Measurements from ENCODE around the gene APBA1. TPM values are rescaled to one million over a fixed set of nuclear protein-coding genes. Genes with fewer than 3 reads are reported as not detected.

The APBA1 gene
- polyA plus RNA-seq, 1 of the 3 experiments (the other 2 are of a cell fraction), result 3.1 TPM

DNA sequence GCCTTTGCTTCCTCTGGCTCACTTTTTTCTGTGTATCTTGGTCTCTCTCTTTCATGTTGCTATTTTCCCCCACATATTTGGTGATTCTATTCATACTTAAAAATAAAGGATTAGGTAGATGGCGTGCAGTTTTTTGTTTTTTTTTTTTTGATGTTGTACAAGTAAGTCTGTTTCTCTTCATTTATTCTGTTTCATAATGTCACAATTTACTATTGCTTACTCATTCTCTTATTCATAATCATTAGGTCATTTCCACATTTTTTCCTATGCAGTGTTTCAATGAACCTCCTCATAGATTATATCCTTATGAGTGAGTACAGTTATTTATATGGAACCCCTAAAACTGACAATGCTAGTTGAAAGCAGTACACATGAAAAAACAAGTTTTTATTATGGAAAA is 136.3 kb downstream of the APBA1 start:
- no peaks in the 10 kb centered on the region for H3K27me3 ChIP-seq (ENCODE audit: insufficient read depth)
- H3K9ac ChIP-seq, result peak overlapping the region; percentile 31; the same call in 1 of the 2 replicates
- H3K9me3 ChIP-seq, result no peaks in the 10 kb centered on the region
- ChIA-PET POLR2A (no interaction called here), CTCF (interaction anchor here (1.4 to 1.7 kb wide), 2 partner anchors 12 to 114 kb away, joined by 7 to 11 read pairs; no protein-coding TSS in a partner anchor)
- no peaks in the 10 kb centered on the region for H3K79me2 ChIP-seq (ENCODE audit: insufficient read depth)
- DNase-seq, result no peak
- peak overlapping the region; percentile 69 to 95 for H3K27ac ChIP-seq (ENCODE audit: low read depth in 2 of 2, low read length in 1 of 2)
- no peaks in the 10 kb centered on the region for H4K20me1 ChIP-seq (ENCODE audit: insufficient read depth)
- peak; percentile 57; the same call in 1 of the 2 replicates for TF ChIP-seq TCF12 (IDR thresholded peaks at IDR 0.05)
- TF ChIP-seq POLR2AphosphoS5 (IDR thresholded peaks at IDR 0.05; ENCODE audit: low read depth, low read length), result no peak
- peak; percentile 31; the same call in 1 of the 2 replicates for TF ChIP-seq FOSL2 (IDR thresholded peaks at IDR 0.05; ENCODE audit: borderline replicate concordance, low read depth)
- H3K9me2 ChIP-seq, result no peaks in the 10 kb centered on the region
- H3F3A ChIP-seq (replicated peaks; ENCODE audit: insufficient read depth), result peaks cover 7% of the 10 kb centered on the region
- H3K4me3 ChIP-seq (ENCODE audit: low read depth in 2 of 2, low read length in 1 of 2), result no peak overlapping the region
- 41% methylated on average over 1 of the region's 1 CpG for WGBS (ENCODE audit: low lambda C conversion rate)
- H2AFZ ChIP-seq (ENCODE audit: low read depth), result no peak overlapping the region
- peaks cover 0 to 27% of the 10 kb centered on the region in 2 experiments; a peak in 2 of 4 replicates for H3K4me1 ChIP-seq (ENCODE audit: control insufficient read depth in 1 of 2, insufficient read depth in 2 of 2, low read depth in 1 of 2, low read length in 1 of 2)
- no peaks in the 10 kb centered on the region for H3K36me3 ChIP-seq (replicated peaks in 1 of 2; ENCODE audit: control insufficient read depth in 1 of 2, insufficient read depth in 2 of 2, low read length in 1 of 2)
- peak overlapping the region; percentile 29 for H3K4me2 ChIP-seq

DNA sequence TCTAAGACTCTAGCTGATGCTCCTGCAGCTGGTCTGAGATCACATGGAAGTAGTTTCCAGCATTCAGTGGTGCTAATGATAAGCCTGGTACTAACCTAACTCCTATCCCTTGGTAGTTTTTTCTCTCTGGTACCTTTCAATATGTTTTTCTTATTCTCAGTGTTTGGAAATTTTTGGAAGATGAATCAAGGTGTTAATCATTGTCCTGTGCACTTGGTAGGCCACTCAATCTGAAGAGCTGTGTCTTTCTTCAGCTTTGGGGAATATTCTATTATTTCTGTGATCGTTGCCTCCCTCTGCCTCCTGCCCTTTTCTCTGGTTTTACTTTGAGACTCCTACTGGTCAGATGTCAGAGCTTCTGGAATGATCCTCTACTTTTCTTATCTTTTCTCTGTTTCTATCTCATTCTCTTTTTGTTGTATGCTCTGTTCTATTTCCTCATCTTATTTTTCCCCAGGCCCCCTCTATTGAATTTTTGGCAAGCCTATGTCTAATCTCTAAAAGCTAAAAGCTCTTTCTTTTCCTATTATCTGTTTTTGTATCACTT is 136.8 kb downstream of the APBA1 start:
- WGBS (ENCODE audit: low lambda C conversion rate), result 11% methylated on average over 1 of the region's 1 CpG
- CTCF ChIA-PET, result interaction anchor here (1.4 to 1.7 kb wide), 2 partner anchors 13 to 113 kb away, joined by 7 to 11 read pairs; no protein-coding TSS in a partner anchor

More for the DNA sequence above, 136.8 kb downstream of the APBA1 start:
- TF ChIP-seq, protein P1, sequence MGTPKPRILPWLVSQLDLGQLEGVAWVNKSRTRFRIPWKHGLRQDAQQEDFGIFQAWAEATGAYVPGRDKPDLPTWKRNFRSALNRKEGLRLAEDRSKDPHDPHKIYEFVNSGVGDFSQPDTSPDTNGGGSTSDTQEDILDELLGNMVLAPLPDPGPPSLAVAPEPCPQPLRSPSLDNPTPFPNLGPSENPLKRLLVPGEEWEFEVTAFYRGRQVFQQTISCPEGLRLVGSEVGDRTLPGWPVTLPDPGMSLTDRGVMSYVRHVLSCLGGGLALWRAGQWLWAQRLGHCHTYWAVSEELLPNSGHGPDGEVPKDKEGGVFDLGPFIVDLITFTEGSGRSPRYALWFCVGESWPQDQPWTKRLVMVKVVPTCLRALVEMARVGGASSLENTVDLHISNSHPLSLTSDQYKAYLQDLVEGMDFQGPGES (IDR thresholded peaks at IDR 0.05; ENCODE audit: low read depth, low read length), result no peak
- no peak for TF ChIP-seq TAF1 (IDR thresholded peaks at IDR 0.05; ENCODE audit: borderline replicate concordance, low read depth, low read length)
- peak in 1 of 2 experiments; percentile 42; a peak in 1 of 4 replicates for TF ChIP-seq EP300 (IDR thresholded peaks at IDR 0.05; ENCODE audit: borderline replicate concordance in 1 of 2, low read depth in 1 of 2, low read length in 1 of 2)
- TF ChIP-seq TCF12 (IDR thresholded peaks at IDR 0.05), result no peak
- TF ChIP-seq CTCF (IDR thresholded peaks at IDR 0.05), result peak; percentile 24; the same call in 1 of the 2 replicates
- TF ChIP-seq YY1 (IDR thresholded peaks at IDR 0.05; ENCODE audit: low read depth), result no peak
- peaks cover 7% of the 10 kb centered on the region for H3F3A ChIP-seq (replicated peaks; ENCODE audit: insufficient read depth)
- no peaks in the 10 kb centered on the region for H3K9me3 ChIP-seq
- no peaks in the 10 kb centered on the region for H3K36me3 ChIP-seq (replicated peaks in 1 of 2; ENCODE audit: control insufficient read depth in 1 of 2, insufficient read depth in 2 of 2, low read length in 1 of 2)
- peaks cover 0 to 27% of the 10 kb centered on the region in 2 experiments; a peak in 2 of 4 replicates for H3K4me1 ChIP-seq (ENCODE audit: control insufficient read depth in 1 of 2, insufficient read depth in 2 of 2, low read depth in 1 of 2, low read length in 1 of 2)
- H3K27me3 ChIP-seq (ENCODE audit: insufficient read depth), result no peaks in the 10 kb centered on the region
- H3K79me2 ChIP-seq (ENCODE audit: insufficient read depth), result no peaks in the 10 kb centered on the region
- no peak overlapping the region for H3K4me3 ChIP-seq (ENCODE audit: low read depth in 2 of 2, low read length in 1 of 2)
- POLR2A ChIA-PET, result no interaction called here
- H3K9ac ChIP-seq, result peak overlapping the region; percentile 31; the same call in 1 of the 2 replicates
- H3K27ac ChIP-seq (ENCODE audit: low read depth in 2 of 2, low read length in 1 of 2), result peak overlapping the region; percentile 69 to 95
- peak; percentile 22 for DNase-seq
- no peaks in the 10 kb centered on the region for H3K9me2 ChIP-seq
- H2AFZ ChIP-seq (ENCODE audit: low read depth), result no peak overlapping the region
- H4K20me1 ChIP-seq (ENCODE audit: insufficient read depth), result no peaks in the 10 kb centered on the region
- H3K4me2 ChIP-seq, result peak overlapping the region; percentile 29
